NCI-H446 (cell line): ENCODE measurements around the gene ZNF273.
"Not testable (repeated sequence)": the region's sequence is repeated elsewhere in the genome, so short reads cannot be mapped to it uniquely, and the experiment has no call there.

Source experiments
- DNase-seq, 2 experiments: peaks; one replicate each; lab custom pipeline; 2025; lab: John Stamatoyannopoulos, UW

ZNF273 gene

DNA sequence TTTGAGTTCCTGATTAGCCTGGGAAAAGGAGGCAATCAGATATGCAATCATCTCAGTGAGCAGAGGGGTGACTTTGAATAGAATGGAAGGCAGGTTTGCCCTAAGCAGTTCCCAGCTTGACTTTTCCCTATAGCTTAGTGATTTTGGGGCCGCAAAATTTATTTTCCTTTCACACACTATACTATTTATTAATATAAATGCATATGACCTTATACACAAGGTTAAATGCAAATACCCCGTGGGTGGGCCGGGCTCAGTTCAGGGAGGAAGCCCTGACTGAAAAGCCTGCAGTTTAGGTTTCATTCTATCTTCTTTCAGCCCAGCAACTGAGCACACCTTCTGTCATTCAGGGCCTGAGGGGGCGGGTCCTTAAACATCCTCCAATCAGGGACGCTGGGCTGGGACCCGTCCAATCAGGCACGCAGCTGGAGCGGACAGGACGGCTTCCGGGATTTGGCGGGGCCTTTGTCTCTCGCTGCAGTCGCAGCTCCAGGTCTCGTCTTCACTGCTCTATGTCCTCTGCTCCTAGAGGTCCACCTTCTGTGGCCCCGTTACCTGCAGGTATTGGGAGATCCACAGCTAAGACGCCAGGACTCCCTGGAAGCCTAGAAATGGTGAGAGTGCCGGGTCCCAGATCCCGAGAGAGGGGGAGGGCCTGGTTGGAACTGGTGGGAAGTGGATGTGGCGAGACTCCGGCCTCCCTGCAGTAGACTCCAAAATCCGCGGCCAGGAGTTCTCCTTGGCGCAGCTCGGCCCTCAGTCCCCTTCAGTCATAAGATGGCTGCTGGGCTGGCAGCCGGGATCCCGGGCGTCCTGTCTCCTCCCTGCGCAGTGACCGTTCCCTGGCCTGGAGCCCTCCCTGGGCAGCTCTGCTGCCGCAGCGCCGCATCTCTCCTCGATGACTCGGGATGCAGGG, at the start of gene ZNF273:
ZNF273 (plus strand) TSS at position 468 of the 916 bp plus-strand sequence; CDS start at position 513, 45 bp downstream.
- DNase-seq, result peak; percentile 24 to 80

DNA sequence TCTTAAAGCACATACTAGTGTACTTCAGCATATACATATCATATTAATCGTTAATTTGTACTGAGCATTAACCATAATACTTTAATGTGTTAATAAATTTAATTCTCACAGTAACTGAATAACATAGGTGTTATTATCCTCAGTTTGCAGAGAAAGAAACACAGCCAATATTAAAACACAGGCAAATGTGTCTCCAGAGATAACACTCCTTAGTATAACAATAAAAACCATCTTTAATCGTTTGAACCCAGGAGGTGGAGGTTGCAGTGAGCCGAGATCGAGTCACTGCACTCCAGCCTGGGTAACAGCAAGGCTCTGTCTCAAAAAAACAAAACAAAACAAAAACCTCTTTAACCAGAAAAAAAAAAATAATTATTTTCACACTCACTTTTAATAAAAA, 49.4 kb upstream of the ZNF273 start:
- no peak for DNase-seq

GRCh38 chr7:64854969-64855368, 48.1 kb upstream of the ZNF273 start:
- DNase-seq, result no peak

DNA sequence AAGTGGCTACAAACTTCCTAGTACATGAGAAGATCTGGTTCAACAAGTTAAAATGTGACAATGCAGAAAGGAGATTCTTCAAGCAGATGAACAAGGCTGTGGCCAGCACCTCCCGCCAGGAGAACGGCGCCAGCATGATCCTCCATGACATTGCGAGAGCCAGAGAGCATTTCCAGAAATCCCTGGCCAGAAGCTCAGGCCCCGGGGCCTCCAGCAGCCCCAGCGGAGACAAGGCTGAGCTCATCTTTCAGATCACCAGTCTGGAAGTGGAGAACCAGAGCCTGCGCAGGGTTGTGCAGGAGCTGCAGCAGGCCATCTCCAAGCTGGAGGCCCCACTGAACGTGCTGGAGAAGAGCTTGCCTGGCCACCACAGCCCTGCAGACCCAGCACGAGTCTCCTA, 40.1 kb upstream of the ZNF273 start:
- no peak for DNase-seq

GRCh38 chr7:64863530-64863929, 39.5 kb upstream of the ZNF273 start:
- not testable (repeated sequence) for DNase-seq

- no peak for DNase-seq
Observed at GRCh38 chr7:64863969-64864368, 39.1 kb upstream of the ZNF273 start.

- DNase-seq, result no peak
Observed at GRCh38 chr7:64867863-64868440, 35.1 kb upstream of the ZNF273 start.

GRCh38 chr7:64868499-64868898, 34.6 kb upstream of the ZNF273 start:
- no peak for DNase-seq

- no peak for DNase-seq
Observed at GRCh38 chr7:64869121-64869725, 33.9 kb upstream of the ZNF273 start.

DNA sequence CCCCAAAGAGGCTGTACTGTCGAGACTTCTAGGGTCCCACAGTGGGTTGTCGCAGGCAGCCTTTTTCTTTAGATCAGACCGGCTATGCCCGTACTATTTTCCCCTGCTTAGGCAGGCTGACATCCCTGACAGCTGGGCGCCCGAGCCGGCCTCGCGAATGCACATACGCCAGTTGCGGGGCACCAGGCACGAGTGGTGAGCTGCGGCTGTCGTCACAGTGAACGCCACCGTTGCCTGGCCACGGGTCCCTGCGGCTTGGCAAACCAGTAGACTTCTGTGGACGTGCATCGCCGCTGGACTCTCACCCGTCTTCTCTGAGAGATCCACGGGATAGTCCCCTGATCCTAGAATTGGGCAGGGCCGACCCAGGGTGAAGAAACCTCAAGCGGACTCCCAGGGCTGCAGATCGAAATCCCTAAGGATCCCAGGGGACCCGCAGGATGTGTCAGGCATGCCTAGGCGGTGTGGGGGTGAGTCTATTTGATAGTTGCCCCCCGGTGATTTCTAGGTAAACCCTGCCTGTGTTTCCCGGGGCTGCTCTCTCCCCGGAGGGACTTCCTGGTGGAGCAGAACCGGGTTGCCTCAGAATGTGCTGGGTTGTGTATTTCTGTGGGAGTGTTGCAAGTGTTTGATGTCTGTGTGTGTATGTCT, 33.0 kb upstream of the ZNF273 start:
- DNase-seq, result no peak

- DNase-seq, result no peak
Observed at GRCh38 chr7:64870656-64871055, 32.4 kb upstream of the ZNF273 start.

DNA sequence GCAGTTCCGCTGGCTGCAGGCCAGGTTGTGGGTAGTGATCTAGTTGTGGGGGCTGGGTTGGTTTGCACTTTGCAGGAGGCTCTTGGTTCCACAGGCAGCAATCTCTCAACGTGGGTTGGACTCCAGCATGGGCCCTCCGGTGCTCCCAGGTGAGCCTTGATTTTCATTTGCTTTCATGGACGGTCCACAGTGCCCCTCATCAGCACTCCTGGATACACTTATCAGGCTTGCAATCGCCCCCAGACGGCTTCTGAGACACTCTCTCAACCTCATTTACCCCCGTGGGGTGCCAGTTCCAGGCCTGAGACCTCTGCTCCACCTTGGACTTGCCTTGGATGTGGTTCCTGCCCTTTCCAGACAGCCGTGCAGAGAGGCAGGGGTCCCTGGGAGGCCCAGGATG, 31.3 kb upstream of the ZNF273 start:
- DNase-seq, result no peak

- no peak for DNase-seq
Observed at GRCh38 chr7:64872351-64873154, 30.5 kb upstream of the ZNF273 start.

GRCh38 chr7:64873155-64873500, 29.9 kb upstream of the ZNF273 start:
- DNase-seq, result no peak

DNA sequence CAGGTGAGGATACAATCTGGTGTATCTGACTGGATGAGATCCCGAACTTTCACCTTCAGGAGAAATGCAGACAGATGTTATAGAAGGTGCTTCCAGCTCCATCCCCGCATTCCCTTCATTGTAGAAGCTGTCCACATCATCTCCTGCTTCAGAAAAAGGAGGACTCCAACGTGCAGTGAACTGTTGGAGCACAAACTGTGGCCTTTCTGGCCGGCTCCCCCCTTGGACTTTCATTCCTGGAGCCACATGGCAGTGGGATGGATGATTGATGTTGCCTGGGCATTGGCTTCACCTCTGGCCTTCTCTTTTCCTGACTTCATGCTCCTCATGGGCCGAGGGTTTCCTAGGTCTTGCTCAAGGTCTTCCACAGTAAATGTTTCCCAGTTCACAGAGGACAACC, 29.6 kb upstream of the ZNF273 start:
- no peak for DNase-seq

DNA sequence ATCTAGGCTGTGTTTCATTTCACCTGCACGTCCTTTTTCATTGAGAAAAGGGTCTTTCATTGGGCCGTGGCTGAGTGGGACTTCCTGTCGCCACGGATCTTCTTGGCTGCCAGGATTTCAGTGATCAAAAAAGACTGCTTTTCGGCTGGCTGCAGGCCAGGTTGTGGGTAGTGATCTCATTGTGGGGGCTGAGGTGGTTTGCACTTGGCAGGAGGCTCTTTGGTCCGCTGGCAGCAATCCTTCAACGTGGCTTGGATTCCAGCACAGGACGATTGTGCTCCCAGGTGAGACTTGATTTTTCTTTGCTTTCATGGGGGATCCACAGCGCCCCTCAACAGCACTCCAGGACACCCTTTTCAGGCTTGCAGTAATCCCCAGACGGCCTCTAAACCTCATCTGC, 29.0 kb upstream of the ZNF273 start:
- DNase-seq, result no peak

- DNase-seq, result no peak
Observed at GRCh38 chr7:64874562-64875250, 28.4 kb upstream of the ZNF273 start.

DNA sequence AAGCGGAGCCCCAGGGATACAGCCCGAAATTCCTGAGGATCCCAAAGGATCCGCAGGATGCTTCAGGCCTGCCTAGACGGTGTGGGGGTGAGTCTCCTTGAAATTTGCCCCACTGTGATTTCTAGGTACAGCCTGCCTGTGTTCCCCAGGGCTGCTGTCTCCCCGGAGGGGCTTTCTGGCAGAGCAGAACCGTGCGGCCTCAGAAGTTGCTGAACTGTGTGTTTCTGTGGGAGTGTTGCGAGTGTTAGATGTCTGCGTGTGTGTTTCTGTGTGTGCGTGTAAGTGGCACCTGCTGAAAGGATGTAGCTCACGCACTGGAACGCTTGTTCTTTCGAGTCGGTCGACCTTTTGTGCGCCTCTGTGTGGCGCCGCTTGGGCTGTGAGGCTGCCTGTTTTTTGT, 27.8 kb upstream of the ZNF273 start:
- DNase-seq, result no peak

GRCh38 chr7:64875658-64876406, 27.2 kb upstream of the ZNF273 start:
- no peak for DNase-seq
